ENCODE results near the gene THOC5.

The THOC5 gene

DNA sequence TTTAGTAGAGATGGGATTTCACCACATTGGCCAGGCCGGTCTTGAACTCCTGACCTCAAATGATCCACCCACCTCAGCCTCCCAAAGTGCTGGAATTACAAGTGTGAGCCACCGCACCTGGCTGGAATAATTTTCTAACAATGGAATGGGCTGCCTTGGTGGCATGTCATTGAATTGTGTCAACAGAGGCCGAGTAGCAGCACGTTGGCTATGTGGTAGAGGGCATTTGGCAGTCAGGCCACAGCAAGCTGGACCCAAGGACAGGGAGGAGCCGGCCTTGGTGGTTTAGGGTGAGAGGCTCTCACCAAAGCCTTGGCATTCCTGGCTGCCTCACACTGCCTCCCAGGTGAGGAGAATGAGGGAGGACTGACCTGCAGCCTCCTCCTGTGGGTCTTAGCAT, 31.4 kb upstream of the THOC5 start:
- no peak overlapping the region for H3K4me2 ChIP-seq (ENCODE audit: low read length)
- peaks cover 16% of the 10 kb centered on the region for H3K4me1 ChIP-seq (ENCODE audit: control insufficient read depth, low read length)
- H3K79me2 ChIP-seq (ENCODE audit: control insufficient read depth, low read length) = peaks cover 5% of the 10 kb centered on the region; the same call in 1 of the 2 replicates
- no peaks in the 10 kb centered on the region for H4K20me1 ChIP-seq (ENCODE audit: control insufficient read depth, insufficient read depth, low read depth, low read length)
- no peaks in the 10 kb centered on the region for H3K36me3 ChIP-seq (ENCODE audit: control insufficient read depth, low read length)
- H3K9me3 ChIP-seq (ENCODE audit: control insufficient read depth, insufficient read depth, low read length) = no peaks in the 10 kb centered on the region
- H3K27ac ChIP-seq (ENCODE audit: low read depth, low read length) = no peak overlapping the region
- no peaks in the 10 kb centered on the region for H3F3A ChIP-seq (ENCODE audit: control insufficient read depth, insufficient read depth)
- no peaks in the 10 kb centered on the region for H3K27me3 ChIP-seq (ENCODE audit: control insufficient read depth, low read length)
- H3K9me2 ChIP-seq (replicated peaks; ENCODE audit: control insufficient read depth, low read length) = no peaks in the 10 kb centered on the region
- TF ChIP-seq, protein P1, sequence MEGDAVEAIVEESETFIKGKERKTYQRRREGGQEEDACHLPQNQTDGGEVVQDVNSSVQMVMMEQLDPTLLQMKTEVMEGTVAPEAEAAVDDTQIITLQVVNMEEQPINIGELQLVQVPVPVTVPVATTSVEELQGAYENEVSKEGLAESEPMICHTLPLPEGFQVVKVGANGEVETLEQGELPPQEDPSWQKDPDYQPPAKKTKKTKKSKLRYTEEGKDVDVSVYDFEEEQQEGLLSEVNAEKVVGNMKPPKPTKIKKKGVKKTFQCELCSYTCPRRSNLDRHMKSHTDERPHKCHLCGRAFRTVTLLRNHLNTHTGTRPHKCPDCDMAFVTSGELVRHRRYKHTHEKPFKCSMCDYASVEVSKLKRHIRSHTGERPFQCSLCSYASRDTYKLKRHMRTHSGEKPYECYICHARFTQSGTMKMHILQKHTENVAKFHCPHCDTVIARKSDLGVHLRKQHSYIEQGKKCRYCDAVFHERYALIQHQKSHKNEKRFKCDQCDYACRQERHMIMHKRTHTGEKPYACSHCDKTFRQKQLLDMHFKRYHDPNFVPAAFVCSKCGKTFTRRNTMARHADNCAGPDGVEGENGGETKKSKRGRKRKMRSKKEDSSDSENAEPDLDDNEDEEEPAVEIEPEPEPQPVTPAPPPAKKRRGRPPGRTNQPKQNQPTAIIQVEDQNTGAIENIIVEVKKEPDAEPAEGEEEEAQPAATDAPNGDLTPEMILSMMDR (IDR thresholded peaks at IDR 0.05; ENCODE audit: low read depth, low read length, poor library complexity, severe bottlenecking) = no peak
- TF ChIP-seq EZH2phosphoT487 (IDR thresholded peaks at IDR 0.05; ENCODE audit: borderline replicate concordance, low read length) = no peak
- no peak overlapping the region for H3K4me3 ChIP-seq (ENCODE audit: low read length)

DNA sequence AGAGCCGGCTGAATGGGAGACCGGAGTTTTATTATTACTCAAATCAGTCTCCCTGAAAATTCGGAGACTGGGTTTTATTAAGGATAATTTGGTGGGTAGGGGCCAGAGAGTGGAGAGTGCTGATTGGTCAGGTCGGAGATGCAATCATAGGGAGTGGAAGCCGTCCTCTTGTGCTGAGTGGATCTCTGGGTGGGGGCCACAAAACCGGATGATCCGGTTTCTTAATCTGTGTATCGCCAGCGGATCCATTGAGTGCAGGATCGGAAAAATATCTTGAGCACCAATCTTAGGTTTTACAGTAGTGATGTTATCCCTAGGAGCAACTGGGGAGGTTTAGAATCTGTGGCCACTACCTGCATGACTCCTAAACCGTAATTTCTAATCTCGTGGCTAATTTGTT, 28.2 kb upstream of the THOC5 start:
- Histone ChIP-seq H3K27me3 (ENCODE audit: control insufficient read depth, low read length) (no peaks in the 10 kb centered on the region), H3K9me3 (ENCODE audit: control insufficient read depth, insufficient read depth, low read length) (no peaks in the 10 kb centered on the region), H3K36me3 (ENCODE audit: control insufficient read depth, low read length) (no peaks in the 10 kb centered on the region), H3K4me2 (ENCODE audit: low read length) (peak overlapping the region; percentile 75), H3F3A (ENCODE audit: control insufficient read depth, insufficient read depth) (no peaks in the 10 kb centered on the region), H4K20me1 (ENCODE audit: control insufficient read depth, insufficient read depth, low read depth, low read length) (no peaks in the 10 kb centered on the region), H3K79me2 (ENCODE audit: control insufficient read depth, low read length) (peaks cover 5% of the 10 kb centered on the region; the same call in 1 of the 2 replicates), H3K27ac (ENCODE audit: low read depth, low read length) (no peak overlapping the region), H3K4me1 (ENCODE audit: control insufficient read depth, low read length) (peaks cover 18% of the 10 kb centered on the region), H3K9me2 (replicated peaks; ENCODE audit: control insufficient read depth, low read length) (no peaks in the 10 kb centered on the region), H3K4me3 (ENCODE audit: low read length) (peak overlapping the region; percentile 87)
- no peak for TF ChIP-seq EZH2phosphoT487 (IDR thresholded peaks at IDR 0.05; ENCODE audit: borderline replicate concordance, low read length)
- TF ChIP-seq, protein P1 (IDR thresholded peaks at IDR 0.05; ENCODE audit: low read depth, low read length, poor library complexity, severe bottlenecking) = no peak

DNA sequence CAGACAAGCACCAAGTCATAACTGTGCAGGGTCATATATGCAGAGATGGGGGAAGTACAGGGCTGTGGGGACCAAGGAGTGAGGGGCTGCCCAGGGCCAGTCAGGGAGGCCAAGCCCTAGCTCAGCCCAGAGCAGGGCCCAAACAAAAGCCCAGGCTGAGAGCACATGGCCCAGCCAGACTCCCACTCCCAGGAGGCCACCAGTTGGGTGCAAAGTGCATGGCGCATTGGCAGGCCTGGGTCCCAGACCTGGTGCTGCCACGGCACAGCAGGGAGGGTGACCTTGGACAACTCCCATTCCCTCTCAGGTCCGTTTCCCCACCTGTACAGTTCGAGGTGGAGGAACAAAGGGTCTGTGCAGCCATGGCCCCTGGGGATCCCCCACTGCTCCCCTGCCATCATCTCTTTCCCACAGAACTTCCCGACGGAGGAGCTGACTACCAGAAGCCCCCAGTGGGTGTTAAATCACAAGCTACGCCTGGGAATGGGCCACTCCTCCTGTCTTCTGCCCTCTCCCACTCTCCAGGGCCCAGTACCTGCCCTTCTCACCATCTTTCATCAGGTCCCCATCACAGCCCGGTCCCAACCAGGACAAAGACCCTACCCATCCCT, 26.7 kb upstream of the THOC5 start:
- H3K4me1 ChIP-seq (ENCODE audit: control insufficient read depth, low read length) = peaks cover 18% of the 10 kb centered on the region
- no peaks in the 10 kb centered on the region for H3K36me3 ChIP-seq (ENCODE audit: control insufficient read depth, low read length)
- H3K27me3 ChIP-seq (ENCODE audit: control insufficient read depth, low read length) = no peaks in the 10 kb centered on the region
- TF ChIP-seq EZH2phosphoT487 (IDR thresholded peaks at IDR 0.05; ENCODE audit: borderline replicate concordance, low read length) = no peak
- TF ChIP-seq, protein P1 (IDR thresholded peaks at IDR 0.05; ENCODE audit: low read depth, low read length, poor library complexity, severe bottlenecking) = no peak
- H3K9me2 ChIP-seq (replicated peaks; ENCODE audit: control insufficient read depth, low read length) = no peaks in the 10 kb centered on the region
- H3F3A ChIP-seq (ENCODE audit: control insufficient read depth, insufficient read depth) = no peaks in the 10 kb centered on the region
- peak overlapping the region; percentile 75 for H3K4me2 ChIP-seq (ENCODE audit: low read length)
- H3K4me3 ChIP-seq (ENCODE audit: low read length) = peak overlapping the region; percentile 87
- H4K20me1 ChIP-seq (ENCODE audit: control insufficient read depth, insufficient read depth, low read depth, low read length) = no peaks in the 10 kb centered on the region
- no peak overlapping the region for H3K27ac ChIP-seq (ENCODE audit: low read depth, low read length)
- H3K9me3 ChIP-seq (ENCODE audit: control insufficient read depth, insufficient read depth, low read length) = no peaks in the 10 kb centered on the region
- peaks cover 5% of the 10 kb centered on the region; the same call in 1 of the 2 replicates for H3K79me2 ChIP-seq (ENCODE audit: control insufficient read depth, low read length)
